WI38 (cell line): Measurements from ENCODE around the gene MICU2.
"Not testable (repeated sequence)": the region's sequence is repeated elsewhere in the genome, so short reads cannot be mapped to it uniquely, and the experiment has no call there.

ENCODE experiments used
- H3K4me3 ChIP-seq: 2 replicates; pipeline ENCODE4 v1.5.1; 2011; ENCODE audit warnings: low read depth, mild to moderate bottlenecking, control low read depth, low read length
- TF ChIP-seq, protein P1 (sequence below): IDR thresholded peaks from 2 replicates; pipeline ENCODE4 v1.5.1; 2012; ENCODE audit warnings: low read depth, mild to moderate bottlenecking, control low read depth, low read length

MICU2 gene

DNA sequence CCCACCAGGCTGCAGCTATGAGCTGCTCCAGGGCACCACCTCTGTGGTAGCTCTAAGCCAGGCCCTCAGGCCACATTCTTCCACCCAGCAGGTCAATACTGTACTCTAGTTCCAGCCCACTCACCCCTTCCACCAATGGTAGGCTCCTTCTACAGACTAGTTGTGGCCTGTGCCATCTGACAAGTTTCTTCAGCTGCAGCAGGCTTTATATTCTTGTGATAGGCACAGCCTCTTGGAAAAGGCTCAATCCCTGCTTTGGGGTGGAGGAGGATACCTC lies 8.5 kb downstream of the MICU2 start:
- TF ChIP-seq, protein P1, sequence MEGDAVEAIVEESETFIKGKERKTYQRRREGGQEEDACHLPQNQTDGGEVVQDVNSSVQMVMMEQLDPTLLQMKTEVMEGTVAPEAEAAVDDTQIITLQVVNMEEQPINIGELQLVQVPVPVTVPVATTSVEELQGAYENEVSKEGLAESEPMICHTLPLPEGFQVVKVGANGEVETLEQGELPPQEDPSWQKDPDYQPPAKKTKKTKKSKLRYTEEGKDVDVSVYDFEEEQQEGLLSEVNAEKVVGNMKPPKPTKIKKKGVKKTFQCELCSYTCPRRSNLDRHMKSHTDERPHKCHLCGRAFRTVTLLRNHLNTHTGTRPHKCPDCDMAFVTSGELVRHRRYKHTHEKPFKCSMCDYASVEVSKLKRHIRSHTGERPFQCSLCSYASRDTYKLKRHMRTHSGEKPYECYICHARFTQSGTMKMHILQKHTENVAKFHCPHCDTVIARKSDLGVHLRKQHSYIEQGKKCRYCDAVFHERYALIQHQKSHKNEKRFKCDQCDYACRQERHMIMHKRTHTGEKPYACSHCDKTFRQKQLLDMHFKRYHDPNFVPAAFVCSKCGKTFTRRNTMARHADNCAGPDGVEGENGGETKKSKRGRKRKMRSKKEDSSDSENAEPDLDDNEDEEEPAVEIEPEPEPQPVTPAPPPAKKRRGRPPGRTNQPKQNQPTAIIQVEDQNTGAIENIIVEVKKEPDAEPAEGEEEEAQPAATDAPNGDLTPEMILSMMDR = no peak
- H3K4me3 ChIP-seq = no peak overlapping the region

DNA sequence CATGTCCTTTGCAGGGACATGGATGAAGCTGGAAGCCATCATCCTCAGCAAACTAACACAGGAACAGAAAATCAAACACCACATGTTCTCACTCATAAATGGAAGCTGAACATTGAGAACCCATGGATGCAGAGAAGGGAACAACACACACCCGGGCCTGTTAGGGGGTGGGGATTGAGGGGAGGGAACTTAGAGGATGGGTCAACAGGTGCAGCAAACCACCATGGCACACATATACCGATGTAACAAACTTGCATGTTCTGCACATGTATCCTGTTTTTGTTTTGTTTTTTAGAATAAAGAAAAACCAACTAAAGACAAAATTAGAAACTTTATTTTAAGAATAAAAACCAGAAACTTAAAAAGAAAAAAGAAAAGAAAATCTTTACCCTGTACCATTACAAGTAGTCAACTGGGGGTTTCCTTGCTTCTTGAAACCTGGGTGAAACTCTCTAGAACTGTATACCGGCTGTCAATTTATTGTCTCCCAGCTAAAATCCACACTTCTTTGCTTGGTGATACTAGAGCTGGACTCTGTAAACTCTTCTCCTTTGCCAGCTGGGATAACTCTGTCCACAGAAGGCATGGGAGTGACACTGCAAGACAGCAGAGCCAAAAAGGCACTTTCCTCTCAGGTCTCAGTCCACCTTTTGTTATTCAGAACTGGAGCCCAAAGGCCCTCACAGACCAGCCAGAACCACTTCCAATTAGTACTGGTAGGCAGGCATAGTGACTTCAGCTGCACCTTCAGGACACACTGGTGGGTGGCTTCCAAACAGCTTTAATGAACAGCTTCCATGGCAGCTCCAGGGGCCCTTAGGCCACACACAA lies 9.0 kb downstream of the MICU2 start:
- no peak overlapping the region for H3K4me3 ChIP-seq
- TF ChIP-seq, protein P1 = no peak

DNA sequence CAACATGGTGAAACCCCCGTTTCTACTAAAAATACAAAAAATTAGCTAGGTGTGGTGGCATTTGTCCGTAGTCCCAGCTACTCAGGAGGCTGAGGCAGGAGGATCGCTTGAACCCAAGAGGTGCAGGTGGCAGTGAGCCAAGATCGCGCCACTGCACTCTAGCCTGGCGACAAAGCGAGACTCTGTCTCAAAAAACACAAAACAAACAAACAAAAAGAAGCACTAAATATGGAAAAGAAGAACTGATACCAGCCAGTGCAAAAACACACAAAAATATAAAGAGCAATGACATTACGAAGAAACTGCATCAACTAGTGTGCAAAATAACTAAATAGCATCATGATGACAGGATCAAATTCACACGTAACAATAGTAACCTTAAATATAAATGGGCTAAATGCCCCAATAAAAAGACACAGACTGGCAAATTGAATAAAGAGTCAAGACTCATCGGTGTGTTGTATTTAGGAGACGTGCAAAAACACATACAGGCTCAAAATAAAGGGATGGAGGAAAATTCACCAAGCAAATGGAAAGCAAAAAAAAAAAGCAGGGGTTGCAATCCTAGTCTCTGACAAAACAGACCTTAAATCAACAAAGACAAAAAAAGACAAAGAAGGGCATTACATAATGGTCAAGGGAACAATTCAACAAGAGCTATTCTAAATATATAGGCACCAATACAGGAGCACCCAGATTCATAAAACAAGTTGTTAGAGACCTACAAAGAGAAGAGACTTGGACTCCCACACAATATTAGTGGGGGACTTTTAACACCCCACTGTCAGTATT lies 13.1 kb downstream of the MICU2 start:
- not testable (repeated sequence) for H3K4me3 ChIP-seq

DNA sequence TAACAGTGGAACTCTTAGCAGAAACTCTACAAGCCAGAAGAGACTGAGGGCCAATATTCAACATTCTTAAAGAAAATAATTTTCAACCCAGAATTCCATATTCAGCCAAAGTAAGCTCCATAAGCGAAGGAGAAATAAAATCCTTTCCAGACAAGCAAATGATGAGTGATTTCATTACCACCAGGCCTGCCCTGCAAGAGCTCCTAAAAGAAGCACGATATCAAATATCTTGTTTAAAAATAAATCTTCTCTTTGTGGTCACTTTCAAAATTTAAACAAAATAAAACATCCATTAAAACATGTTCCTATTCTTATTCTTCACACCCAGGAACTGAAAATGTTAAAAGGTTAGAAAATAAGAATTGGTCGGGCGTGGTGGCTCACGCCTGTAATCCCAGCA lies 13.7 kb downstream of the MICU2 start:
- TF ChIP-seq, protein P1 = no peak
- H3K4me3 ChIP-seq = no peak overlapping the region

DNA sequence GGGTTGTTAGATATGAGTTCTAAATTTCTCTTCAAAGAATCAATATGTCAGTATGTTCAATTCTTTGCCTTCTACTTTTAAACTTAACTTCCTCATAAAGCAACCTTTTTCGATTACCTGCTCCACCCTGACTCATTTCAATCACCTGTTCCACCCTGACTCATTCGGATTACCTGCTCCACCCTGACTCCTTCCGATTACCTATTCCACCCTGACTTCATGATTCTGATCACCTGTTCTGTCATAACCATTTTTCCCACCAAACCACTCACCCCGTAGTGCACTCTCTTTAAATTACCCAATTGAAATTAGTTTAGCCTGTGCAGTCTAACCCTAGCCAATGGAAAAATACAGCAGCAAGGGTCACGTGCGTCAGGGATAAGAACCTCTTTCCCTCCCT lies 14.5 kb downstream of the MICU2 start:
- H3K4me3 ChIP-seq = not testable (repeated sequence)

DNA sequence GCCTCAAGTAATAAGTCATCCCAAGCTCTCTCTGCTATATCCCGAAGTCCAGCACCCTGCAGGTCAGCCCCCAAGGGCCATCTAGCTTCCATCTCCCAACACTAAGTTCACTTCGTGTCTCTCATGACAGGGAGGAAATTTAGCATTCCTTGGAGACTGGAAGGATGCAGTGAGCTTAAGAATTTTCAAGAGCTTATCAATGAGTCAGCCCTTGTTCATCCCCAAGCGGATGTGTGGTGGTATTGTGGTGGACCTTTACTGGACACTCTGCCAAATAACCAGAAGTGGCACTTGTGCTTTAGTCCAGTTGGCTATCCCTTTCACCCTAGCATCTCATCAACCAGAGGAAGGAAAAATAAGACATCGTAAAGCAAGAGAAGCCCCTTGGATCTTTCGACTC lies 15.6 kb downstream of the MICU2 start:
- H3K4me3 ChIP-seq = not testable (repeated sequence)

DNA sequence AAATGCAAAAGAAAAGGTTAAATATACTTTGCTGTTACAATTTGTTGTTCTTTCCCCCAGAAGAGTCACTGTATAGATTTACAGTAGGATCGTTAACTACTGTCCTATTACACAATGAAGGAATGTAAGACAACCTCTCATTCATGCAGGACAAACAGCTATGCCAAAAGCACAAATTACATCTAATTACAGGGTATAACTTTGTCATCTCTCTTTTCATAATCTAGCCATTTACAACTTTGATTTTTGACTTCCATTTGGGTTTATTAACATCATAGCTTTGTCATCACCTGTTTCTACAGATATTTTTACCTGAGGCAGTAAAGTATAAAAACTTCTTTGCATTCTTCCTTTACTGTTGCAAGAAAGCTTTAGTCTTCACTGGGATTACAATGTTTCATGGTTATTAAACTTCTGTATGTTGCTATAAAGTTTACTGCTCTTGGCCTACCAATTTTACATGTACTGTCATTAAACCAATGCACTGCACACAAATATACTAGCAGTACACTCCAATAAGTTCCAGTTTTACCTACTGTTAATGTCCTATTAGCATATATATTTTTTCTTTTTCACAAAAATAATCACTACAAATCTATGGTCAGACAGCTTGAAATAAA lies 18.9 kb downstream of the MICU2 start:
- TF ChIP-seq, protein P1 = no peak
- H3K4me3 ChIP-seq = no peak overlapping the region

DNA sequence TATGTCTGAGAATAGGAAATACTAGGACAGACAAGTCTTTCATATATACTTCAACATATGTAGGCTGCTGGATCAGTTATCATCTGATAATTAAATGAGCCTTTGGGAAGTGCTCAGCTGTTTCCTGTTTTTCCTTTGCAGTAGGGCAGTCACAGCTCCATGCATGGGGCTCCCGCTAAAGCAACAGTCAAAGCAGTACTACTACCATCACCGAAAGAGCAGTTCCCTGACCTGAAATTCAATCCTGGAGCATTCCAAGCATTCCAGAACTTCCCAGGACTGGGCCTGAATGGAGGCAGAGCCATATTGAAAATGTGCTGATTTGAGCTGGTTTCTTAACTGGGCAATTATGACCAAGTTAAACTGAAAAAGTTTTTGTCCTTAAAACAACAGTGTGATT lies 20.5 kb downstream of the MICU2 start:
- H3K4me3 ChIP-seq = no peak overlapping the region
- TF ChIP-seq, protein P1 = no peak
